ENCODE results near the gene KCNQ1. TPM values are rescaled to one million over a fixed set of nuclear protein-coding genes. Genes with fewer than 3 reads are reported as not detected.

The KCNQ1 gene
- polyA plus RNA-seq, 4 donors: 18.4 to 54.4 (median 21.3) TPM

GRCh38 chr11:2826679-2827056, 381.9 kb downstream of the KCNQ1 start:
- DNase-seq (no peak), FAIRE-seq (no peak)
- WGBS, 3 donors: 56 to 80% (median 64%) methylated on average over 4 of the region's 4 CpGs
- Histone ChIP-seq H3K27ac (ENCODE audit: low read depth in 1 of 3, low read length in 2 of 3) (peak overlapping the region in 2 of 3 donors; percentile 60 to 62), H3K9me3 (ENCODE audit: control insufficient read depth in 2 of 2, insufficient read depth in 1 of 2, low read depth in 1 of 2, low read length in 1 of 2) (peaks cover 1 to 34% of the 10 kb centered on the region in 2 donors), H3K4me1 (ENCODE audit: control insufficient read depth in 3 of 3, insufficient read depth in 2 of 3, low read depth in 1 of 3, low read length in 2 of 3) (peaks cover 0 to 28% (median 0%) of the 10 kb centered on the region in 3 donors), H3K36me3 (ENCODE audit: control insufficient read depth in 3 of 3, insufficient read depth in 2 of 3, low read depth in 1 of 3, low read length in 3 of 3) (peaks cover 0 to 3% (median 0%) of the 10 kb centered on the region in 3 donors), H3K4me3 (ENCODE audit: low read depth in 1 of 3, low read length in 3 of 3) (no peak overlapping the region), H3K27me3 (ENCODE audit: control insufficient read depth in 3 of 3, insufficient read depth in 3 of 3, low read length in 3 of 3) (peaks cover 0 to 4% (median 0%) of the 10 kb centered on the region in 3 donors)

- DNase-seq (no peak), FAIRE-seq (no peak)
- Histone ChIP-seq H3K4me1 (ENCODE audit: control insufficient read depth in 3 of 3, insufficient read depth in 2 of 3, low read depth in 1 of 3, low read length in 2 of 3) (peaks cover 0 to 28% (median 0%) of the 10 kb centered on the region in 3 donors), H3K4me3 (ENCODE audit: low read depth in 1 of 3, low read length in 3 of 3) (no peak overlapping the region), H3K36me3 (ENCODE audit: control insufficient read depth in 3 of 3, insufficient read depth in 2 of 3, low read depth in 1 of 3, low read length in 3 of 3) (peaks cover 0 to 3% (median 0%) of the 10 kb centered on the region in 3 donors), H3K9me3 (ENCODE audit: control insufficient read depth in 2 of 2, insufficient read depth in 1 of 2, low read depth in 1 of 2, low read length in 1 of 2) (peaks cover 1 to 31% of the 10 kb centered on the region in 2 donors), H3K27ac (ENCODE audit: low read depth in 1 of 3, low read length in 2 of 3) (peak overlapping the region in 1 of 3 donors; percentile 62), H3K27me3 (ENCODE audit: control insufficient read depth in 3 of 3, insufficient read depth in 3 of 3, low read length in 3 of 3) (peaks cover 0 to 4% (median 0%) of the 10 kb centered on the region in 3 donors)
- WGBS, 3 donors: 91 to 98% (median 97%) methylated on average over 12 of the region's 12 CpGs
These were observed 382.4 kb downstream of the KCNQ1 start for GRCh38 chr11:2827256-2827655.

- no peak for FAIRE-seq
These were observed 383.0 kb downstream of the KCNQ1 start for GRCh38 chr11:2827792-2828191.

GRCh38 chr11:2828585-2829330, 383.9 kb downstream of the KCNQ1 start:
- no peak for DNase-seq
- 79 to 96% (median 86%) methylated on average over 4 of the region's 4 CpGs for WGBS, 3 donors
- Histone ChIP-seq H3K9me3 (ENCODE audit: control insufficient read depth in 2 of 2, insufficient read depth in 1 of 2, low read depth in 1 of 2, low read length in 1 of 2) (peaks cover 1 to 18% of the 10 kb centered on the region in 2 donors), H3K4me1 (ENCODE audit: control insufficient read depth in 3 of 3, insufficient read depth in 2 of 3, low read depth in 1 of 3, low read length in 2 of 3) (peaks cover 0 to 28% (median 0%) of the 10 kb centered on the region in 3 donors), H3K4me3 (ENCODE audit: low read depth in 1 of 3, low read length in 3 of 3) (no peak overlapping the region), H3K27me3 (ENCODE audit: control insufficient read depth in 3 of 3, insufficient read depth in 3 of 3, low read length in 3 of 3) (peaks cover 0 to 4% (median 0%) of the 10 kb centered on the region in 3 donors), H3K27ac (ENCODE audit: low read depth in 1 of 3, low read length in 2 of 3) (no peak overlapping the region), H3K36me3 (ENCODE audit: control insufficient read depth in 3 of 3, insufficient read depth in 2 of 3, low read depth in 1 of 3, low read length in 3 of 3) (peaks cover 0 to 3% (median 0%) of the 10 kb centered on the region in 3 donors)
- FAIRE-seq: no peak

More at GRCh38 chr11:2827792-2828191, 383.0 kb downstream of the KCNQ1 start:
- 85 to 96% (median 89%) methylated on average over 10 of the region's 10 CpGs for WGBS, 3 donors
- Histone ChIP-seq H3K36me3 (ENCODE audit: control insufficient read depth in 3 of 3, insufficient read depth in 2 of 3, low read depth in 1 of 3, low read length in 3 of 3) (peaks cover 0 to 3% (median 0%) of the 10 kb centered on the region in 3 donors), H3K27ac (ENCODE audit: low read depth in 1 of 3, low read length in 2 of 3) (no peak overlapping the region), H3K27me3 (ENCODE audit: control insufficient read depth in 3 of 3, insufficient read depth in 3 of 3, low read length in 3 of 3) (peaks cover 0 to 4% (median 0%) of the 10 kb centered on the region in 3 donors), H3K4me1 (ENCODE audit: control insufficient read depth in 3 of 3, insufficient read depth in 2 of 3, low read depth in 1 of 3, low read length in 2 of 3) (peaks cover 0 to 28% (median 0%) of the 10 kb centered on the region in 3 donors), H3K4me3 (ENCODE audit: low read depth in 1 of 3, low read length in 3 of 3) (no peak overlapping the region), H3K9me3 (ENCODE audit: control insufficient read depth in 2 of 2, insufficient read depth in 1 of 2, low read depth in 1 of 2, low read length in 1 of 2) (peaks cover 1 to 25% of the 10 kb centered on the region in 2 donors)
- no peak for DNase-seq

- H3K27me3 ChIP-seq (ENCODE audit: control insufficient read depth in 3 of 3, insufficient read depth in 3 of 3, low read length in 3 of 3): no peaks in the 10 kb centered on the region
- WGBS, 3 donors: 80 to 88% (median 83%) methylated on average over 8 of the region's 8 CpGs
- FAIRE-seq (no peak), DNase-seq (no peak)
- H3K4me1 ChIP-seq (ENCODE audit: control insufficient read depth in 3 of 3, insufficient read depth in 2 of 3, low read depth in 1 of 3, low read length in 2 of 3): peaks cover 0 to 26% (median 0%) of the 10 kb centered on the region in 3 donors
- H3K36me3 ChIP-seq (ENCODE audit: control insufficient read depth in 3 of 3, insufficient read depth in 2 of 3, low read depth in 1 of 3, low read length in 3 of 3): peaks cover 0 to 3% (median 0%) of the 10 kb centered on the region in 3 donors
- no peak overlapping the region for H3K4me3 ChIP-seq (ENCODE audit: low read depth in 1 of 3, low read length in 3 of 3)
- peaks cover 1 to 18% of the 10 kb centered on the region in 2 donors for H3K9me3 ChIP-seq (ENCODE audit: control insufficient read depth in 2 of 2, insufficient read depth in 1 of 2, low read depth in 1 of 2, low read length in 1 of 2)
- no peak overlapping the region for H3K27ac ChIP-seq (ENCODE audit: low read depth in 1 of 3, low read length in 2 of 3)
These were observed 385.4 kb downstream of the KCNQ1 start for GRCh38 chr11:2830030-2830812.

GRCh38 chr11:2830886-2831285, 386.1 kb downstream of the KCNQ1 start:
- no peak for DNase-seq
- Histone ChIP-seq H3K4me3 (ENCODE audit: low read depth in 1 of 3, low read length in 3 of 3) (no peak overlapping the region), H3K4me1 (ENCODE audit: control insufficient read depth in 3 of 3, insufficient read depth in 2 of 3, low read depth in 1 of 3, low read length in 2 of 3) (peaks cover 0 to 26% (median 0%) of the 10 kb centered on the region in 3 donors), H3K27ac (ENCODE audit: low read depth in 1 of 3, low read length in 2 of 3) (no peak overlapping the region), H3K27me3 (ENCODE audit: control insufficient read depth in 3 of 3, insufficient read depth in 3 of 3, low read length in 3 of 3) (no peaks in the 10 kb centered on the region), H3K9me3 (ENCODE audit: control insufficient read depth in 2 of 2, insufficient read depth in 1 of 2, low read depth in 1 of 2, low read length in 1 of 2) (peaks cover 1 to 18% of the 10 kb centered on the region in 2 donors), H3K36me3 (ENCODE audit: control insufficient read depth in 3 of 3, insufficient read depth in 2 of 3, low read depth in 1 of 3, low read length in 3 of 3) (peaks cover 0 to 3% (median 0%) of the 10 kb centered on the region in 3 donors)
- 88 to 94% (median 93%) methylated on average over 8 of the region's 8 CpGs for WGBS, 3 donors
- FAIRE-seq: no peak

- no peak overlapping the region for H3K4me3 ChIP-seq (ENCODE audit: low read depth in 1 of 3, low read length in 3 of 3)
- H3K27me3 ChIP-seq (ENCODE audit: control insufficient read depth in 3 of 3, insufficient read depth in 3 of 3, low read length in 3 of 3): no peaks in the 10 kb centered on the region
- H3K27ac ChIP-seq (ENCODE audit: low read depth in 1 of 3, low read length in 2 of 3): no peak overlapping the region
- peaks cover 0 to 29% (median 0%) of the 10 kb centered on the region in 3 donors for H3K4me1 ChIP-seq (ENCODE audit: control insufficient read depth in 3 of 3, insufficient read depth in 2 of 3, low read depth in 1 of 3, low read length in 2 of 3)
- FAIRE-seq (no peak), DNase-seq (peak in 1 of 2 donors; percentile 51)
- WGBS, 3 donors: 83 to 93% (median 90%) methylated on average over 12 to 14 of the region's 14 CpGs
- peaks cover 1 to 18% of the 10 kb centered on the region in 2 donors for H3K9me3 ChIP-seq (ENCODE audit: control insufficient read depth in 2 of 2, insufficient read depth in 1 of 2, low read depth in 1 of 2, low read length in 1 of 2)
- peaks cover 0 to 3% (median 0%) of the 10 kb centered on the region in 3 donors for H3K36me3 ChIP-seq (ENCODE audit: control insufficient read depth in 3 of 3, insufficient read depth in 2 of 3, low read depth in 1 of 3, low read length in 3 of 3)
These were observed 387.1 kb downstream of the KCNQ1 start for GRCh38 chr11:2831781-2832532.

All from small intestine (tissue), 7 donors.